Liver (tissue), 3 donors: ENCODE results near the gene CEND1.

Experiments used
- CTCF ChIP-seq: fragments of 150-350 bp; IDR thresholded peaks from 2 replicates; pipeline ENCODE4 v1.5.1; 2017; ENCODE audit warnings: improper control_type of control experiment, low read depth, low read length; ENCODE audit not compliant: missing input control
- SP1 ChIP-seq: IDR thresholded peaks from 2 replicates; pipeline ENCODE4 v1.6.1; 2018; ENCODE audit warnings: antibody characterized with exemption, mild to moderate bottlenecking
- donor health status: healthy.
- donor health status: healthy.

GRCh38 chr11:811446-812245 lies 21.8 kb upstream of the CEND1 start:
- no peak for TF ChIP-seq SP1
- no peak for TF ChIP-seq CTCF
